ENCODE measurements around the gene RTL9. TPM values are rescaled to one million over a fixed set of nuclear protein-coding genes. Genes with fewer than 3 reads are reported as not detected.

RTL9 gene
- total RNA-seq, 4 donors from 2014 or later: 0.30 TPM; not detected in 3

- no peak overlapping the region for H3K4me3 ChIP-seq (ENCODE audit: low read depth, poor library complexity, severe bottlenecking)
- intact Hi-C loops (cut with DNase I; ENCODE audit: low total_unique reads): no loop called here
- WGBS, 2 donors: 63 to 100% methylated on average over 1 of the region's 1 CpG
- TF ChIP-seq CTCF (IDR thresholded peaks at IDR 0.05) (no peak), POLR2A (IDR thresholded peaks at IDR 0.05) (no peak)
- DNase-seq (ENCODE audit: low spot score in 2 of 2): no peak
Measured at GRCh38 chrX:110363244-110363643, 4.6 kb downstream of the RTL9 start.

- no peak for DNase-seq (ENCODE audit: low spot score in 2 of 2)
- TF ChIP-seq CTCF (IDR thresholded peaks at IDR 0.05): no peak
- no peak for TF ChIP-seq POLR2A (IDR thresholded peaks at IDR 0.05)
- intact Hi-C loops (cut with DNase I; ENCODE audit: low total_unique reads): no loop called here
- 65 to 80% methylated on average over 2 of the region's 2 CpGs for WGBS, 2 donors
- H3K4me3 ChIP-seq (ENCODE audit: low read depth, poor library complexity, severe bottlenecking): no peak overlapping the region
Measured at GRCh38 chrX:110373310-110373709, 14.7 kb downstream of the RTL9 start.

GRCh38 chrX:110374559-110374958 is 15.9 kb downstream of the RTL9 start:
- WGBS, 2 donors: 66 to 92% methylated on average over 1 of the region's 1 CpG
- no peak for DNase-seq (ENCODE audit: low spot score in 2 of 2)
- no peak overlapping the region for H3K4me3 ChIP-seq (ENCODE audit: low read depth, poor library complexity, severe bottlenecking)
- no peak for TF ChIP-seq POLR2A (IDR thresholded peaks at IDR 0.05)
- TF ChIP-seq CTCF (IDR thresholded peaks at IDR 0.05): no peak
- intact Hi-C loops (cut with DNase I; ENCODE audit: low total_unique reads): no loop called here

GRCh38 chrX:110381216-110381615 is 22.6 kb downstream of the RTL9 start:
- H3K4me3 ChIP-seq (ENCODE audit: low read depth, poor library complexity, severe bottlenecking): no peak overlapping the region
- 37 to 51% methylated on average over 2 of the region's 2 CpGs for WGBS, 2 donors
- DNase-seq (ENCODE audit: low spot score in 2 of 2): no peak
- intact Hi-C loops (cut with DNase I; ENCODE audit: low total_unique reads): no loop called here
- no peak for TF ChIP-seq CTCF (IDR thresholded peaks at IDR 0.05)
- no peak for TF ChIP-seq POLR2A (IDR thresholded peaks at IDR 0.05)

GRCh38 chrX:110383414-110383813 is 24.8 kb downstream of the RTL9 start:
- intact Hi-C loops (cut with DNase I; ENCODE audit: low total_unique reads): no loop called here
- no peak overlapping the region for H3K4me3 ChIP-seq (ENCODE audit: low read depth, poor library complexity, severe bottlenecking)
- no peak for DNase-seq (ENCODE audit: low spot score in 2 of 2)
- TF ChIP-seq POLR2A (IDR thresholded peaks at IDR 0.05) (no peak), CTCF (IDR thresholded peaks at IDR 0.05) (no peak)
- WGBS, 2 donors: 49 to 73% methylated on average over 2 of the region's 2 CpGs

- H3K4me3 ChIP-seq (ENCODE audit: low read depth, poor library complexity, severe bottlenecking): no peak overlapping the region
- no peak for TF ChIP-seq POLR2A (IDR thresholded peaks at IDR 0.05)
- no peak for TF ChIP-seq CTCF (IDR thresholded peaks at IDR 0.05)
- intact Hi-C loops (cut with DNase I; ENCODE audit: low total_unique reads): no loop called here
- no peak for DNase-seq (ENCODE audit: low spot score in 2 of 2)
- WGBS, 2 donors: 83 to 87% methylated on average over 2 of the region's 2 CpGs
Measured at GRCh38 chrX:110384490-110384889, 25.8 kb downstream of the RTL9 start.

Data from lower leg skin (tissue), 4 donors.